Erythroblast (primary cell): ENCODE data around the gene CD46.
"Not testable (repeated sequence)": the region's sequence is repeated elsewhere in the genome, so short reads cannot be mapped to it uniquely, and the experiment has no call there.

Experiments used
- DNase-seq, 2 experiments: peaks; one replicate each; lab custom pipeline; 2025; lab: John Stamatoyannopoulos, UW
- GATA1 ChIP-seq: IDR thresholded peaks from 2 replicates; pipeline ENCODE4 v1.6.1; 2011; ENCODE audit warnings: low read depth, mild to moderate bottlenecking, control low read depth, low read length, moderate library complexity
- POLR2A ChIP-seq: IDR thresholded peaks from 2 replicates; pipeline ENCODE4 v1.6.1; 2011; ENCODE audit warnings: mild to moderate bottlenecking, low read length

The CD46 gene

DNA sequence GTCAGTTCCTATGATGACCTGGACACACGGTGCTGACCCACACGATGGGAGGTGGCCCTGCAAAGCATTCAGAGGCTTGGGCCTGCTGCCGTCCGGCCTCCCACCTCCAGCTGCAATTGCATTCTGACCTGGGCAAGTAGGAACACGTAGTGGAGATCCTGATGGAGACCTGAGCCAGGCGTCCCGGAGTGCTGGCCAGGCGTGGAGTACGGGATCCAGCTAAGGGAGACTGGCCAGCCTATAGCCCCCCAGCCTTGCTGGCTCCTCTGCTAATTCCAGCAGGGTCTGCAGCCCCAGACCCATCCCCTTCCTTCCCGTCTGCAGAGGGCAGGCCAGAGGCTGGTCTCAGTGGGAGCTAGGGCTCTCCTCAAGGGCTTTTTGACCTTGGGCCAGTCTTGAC, 11.2 kb downstream of the CD46 start:
- no peak for TF ChIP-seq GATA1
- DNase-seq = no peak

DNA sequence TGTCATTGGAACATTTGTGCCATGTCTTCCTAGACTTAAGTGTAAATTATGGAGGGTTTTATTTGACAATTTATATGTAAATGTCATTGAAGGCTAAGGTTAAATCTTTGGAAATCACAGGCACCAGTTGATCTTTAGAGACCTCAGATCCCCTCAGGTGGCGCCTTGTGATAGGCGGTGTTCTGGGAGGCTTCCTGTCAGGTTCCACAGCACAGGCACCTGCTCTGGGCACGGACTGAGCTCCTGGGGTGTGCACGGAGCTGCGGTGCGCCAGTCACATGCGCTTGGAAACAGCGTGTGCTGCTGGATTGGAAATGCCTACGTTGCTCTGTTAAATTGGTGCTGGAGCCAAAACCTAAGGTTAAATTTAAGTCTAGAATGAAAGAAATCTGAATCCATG, 12.1 kb downstream of the CD46 start:
- no peak for TF ChIP-seq GATA1
- TF ChIP-seq POLR2A = no peak
- DNase-seq = no peak

DNA sequence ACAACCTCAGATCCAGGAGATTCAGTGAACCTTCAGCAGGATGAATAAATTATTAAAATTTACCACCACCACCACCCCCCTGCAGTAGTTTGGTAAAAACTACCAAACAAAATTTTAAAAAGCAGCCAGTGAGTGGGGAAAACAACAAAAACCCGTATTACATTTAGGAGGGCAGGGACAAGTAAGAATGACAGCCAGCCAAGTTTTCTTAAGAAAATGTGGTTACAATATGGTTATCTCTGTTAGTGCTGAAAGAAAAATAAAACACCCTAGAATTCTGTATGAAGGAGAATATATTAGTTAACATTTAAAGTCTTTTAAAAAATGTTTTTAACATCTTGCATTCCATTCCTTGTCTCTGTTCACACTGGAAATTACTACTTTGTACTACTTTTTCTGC, 14.7 kb downstream of the CD46 start:
- no peak for DNase-seq
- TF ChIP-seq GATA1 (no peak), POLR2A (no peak)

DNA sequence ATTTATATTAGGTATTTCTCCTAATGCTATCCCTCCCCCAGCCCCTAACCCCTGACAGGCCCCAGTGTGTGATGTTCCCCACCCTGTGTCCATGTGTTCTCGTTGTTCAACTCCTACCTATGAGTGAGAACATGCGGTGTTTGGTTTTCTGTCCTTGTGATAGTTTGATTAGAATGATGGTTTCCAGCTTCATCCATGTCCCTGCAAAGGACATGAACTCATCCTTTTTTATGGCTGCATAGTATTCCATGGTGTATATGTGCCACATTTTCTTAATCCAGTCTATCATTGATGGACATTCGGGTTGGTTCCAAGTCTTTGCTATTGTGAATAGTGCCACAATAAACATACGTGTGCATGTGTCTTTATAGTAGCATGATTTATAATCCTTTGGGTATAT, 18.7 kb downstream of the CD46 start:
- DNase-seq = not testable (repeated sequence)

DNA sequence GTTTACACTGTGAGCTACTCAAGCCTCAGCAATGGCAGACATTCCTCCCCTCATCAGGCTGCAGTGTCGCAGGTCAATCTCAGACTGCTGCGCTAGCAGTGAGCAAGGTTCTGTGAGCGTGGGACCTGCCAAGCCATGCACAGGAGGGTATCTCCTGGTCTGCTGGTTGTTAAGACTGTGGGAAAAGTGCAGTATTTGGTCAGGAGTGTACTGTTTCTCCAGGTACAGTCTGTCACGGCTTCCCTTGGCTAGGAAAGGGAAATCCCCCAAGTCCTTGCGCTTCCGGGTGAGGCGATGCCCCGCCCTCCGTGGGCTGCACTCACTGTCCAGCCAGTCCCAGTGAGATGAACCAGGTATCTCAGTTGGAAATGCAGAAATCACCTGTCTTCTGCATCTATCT, 24.2 kb downstream of the CD46 start:
- not testable (repeated sequence) for DNase-seq

DNA sequence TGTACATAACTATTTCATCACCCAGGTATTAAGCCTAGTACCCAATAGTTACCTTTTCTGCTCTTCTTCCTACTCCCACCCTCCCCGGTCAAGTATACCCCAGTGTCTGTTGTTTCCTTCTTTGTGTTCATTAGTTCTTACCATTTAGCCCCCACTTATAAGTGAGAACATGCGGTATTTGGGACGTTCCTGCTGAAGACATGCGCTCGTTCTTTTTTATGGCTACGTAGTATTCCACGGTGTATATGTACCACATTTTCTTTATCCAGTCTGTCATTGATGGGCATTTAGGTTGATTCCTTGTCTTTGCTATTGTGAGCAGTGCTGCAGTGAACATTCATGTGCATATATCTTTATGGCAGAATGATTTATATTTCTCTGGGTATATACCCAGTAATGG, 25.6 kb downstream of the CD46 start:
- not testable (repeated sequence) for DNase-seq

DNA sequence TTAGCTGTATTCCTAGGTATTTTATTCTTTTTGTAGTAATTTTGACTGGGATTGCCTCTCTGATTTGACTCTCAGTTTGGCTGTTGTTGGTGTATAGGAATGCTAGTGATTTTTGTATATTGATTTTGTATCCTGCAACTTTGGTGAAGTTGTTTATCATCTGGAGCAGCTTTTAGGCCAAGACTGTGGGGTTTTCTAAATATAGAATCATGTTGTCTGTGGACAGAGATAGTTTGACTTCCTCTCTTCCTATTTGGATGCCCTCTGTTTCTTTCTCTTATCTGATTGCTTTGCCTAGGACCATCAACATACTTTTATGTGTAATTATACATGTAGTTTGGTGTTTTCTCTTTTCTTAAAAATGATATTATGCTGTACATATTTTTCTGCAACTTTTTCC, 27.2 kb downstream of the CD46 start:
- no peak for TF ChIP-seq POLR2A
- TF ChIP-seq GATA1 = no peak
- no peak for DNase-seq

DNA sequence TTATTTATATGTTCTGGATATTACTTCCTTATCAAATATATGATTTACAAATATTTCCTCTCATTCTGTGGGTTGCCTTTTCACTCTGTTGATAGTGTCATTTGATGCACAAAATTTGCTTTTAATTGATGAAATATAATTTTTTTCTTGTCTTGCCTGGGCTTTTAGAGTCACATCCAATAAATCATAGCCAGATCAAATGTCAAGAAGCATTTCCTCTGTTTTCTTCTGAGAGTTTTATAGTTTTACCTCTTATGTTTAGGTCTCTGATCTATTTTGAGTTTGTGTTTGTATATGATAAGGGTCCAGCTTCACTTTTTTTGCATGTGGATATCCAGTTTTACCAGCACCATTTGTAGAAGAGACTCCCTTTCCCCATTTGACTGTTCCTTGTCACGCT, 29.5 kb downstream of the CD46 start:
- DNase-seq = no peak
- TF ChIP-seq POLR2A = no peak
- no peak for TF ChIP-seq GATA1

DNA sequence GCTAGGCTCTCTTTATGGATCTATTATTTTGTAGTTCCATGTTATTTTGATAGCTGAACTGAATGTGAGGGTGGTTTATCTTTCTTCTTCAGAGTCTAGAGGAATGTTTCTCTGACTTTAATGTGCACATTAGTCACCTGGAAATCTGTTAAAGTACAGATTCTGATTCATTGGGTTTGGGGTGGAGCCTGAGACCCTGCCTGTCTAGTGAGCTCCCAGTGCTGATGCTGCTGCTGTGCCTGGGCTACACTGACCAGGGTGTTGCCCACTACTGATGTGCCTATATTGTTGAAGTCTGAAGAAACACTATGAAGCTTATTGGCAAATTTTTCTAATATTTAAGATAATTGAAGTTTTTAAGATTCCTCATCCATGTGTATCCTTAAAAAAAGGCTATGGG, 35.9 kb downstream of the CD46 start:
- DNase-seq = no peak
- TF ChIP-seq POLR2A (no peak), GATA1 (no peak)

DNA sequence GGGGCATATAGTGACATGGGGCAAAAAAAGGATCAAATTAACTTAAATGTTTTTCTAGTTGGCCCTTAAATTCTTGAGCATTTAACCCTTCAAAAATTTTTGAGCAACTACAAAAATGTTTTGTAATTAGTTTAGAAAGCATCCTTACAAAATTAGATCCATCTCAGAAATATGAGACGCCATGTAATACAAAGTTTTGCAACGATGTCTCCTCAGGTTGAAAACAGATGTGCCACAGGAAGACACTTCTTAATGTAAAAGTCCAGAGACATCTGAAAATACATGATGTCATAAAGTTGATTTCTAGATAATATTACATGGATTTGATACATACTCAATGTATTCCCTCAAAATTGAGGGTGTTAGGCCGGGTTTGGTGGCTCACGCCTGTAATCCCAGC, 37.5 kb downstream of the CD46 start:
- TF ChIP-seq GATA1 (no peak), POLR2A (no peak)
- no peak for DNase-seq

DNA sequence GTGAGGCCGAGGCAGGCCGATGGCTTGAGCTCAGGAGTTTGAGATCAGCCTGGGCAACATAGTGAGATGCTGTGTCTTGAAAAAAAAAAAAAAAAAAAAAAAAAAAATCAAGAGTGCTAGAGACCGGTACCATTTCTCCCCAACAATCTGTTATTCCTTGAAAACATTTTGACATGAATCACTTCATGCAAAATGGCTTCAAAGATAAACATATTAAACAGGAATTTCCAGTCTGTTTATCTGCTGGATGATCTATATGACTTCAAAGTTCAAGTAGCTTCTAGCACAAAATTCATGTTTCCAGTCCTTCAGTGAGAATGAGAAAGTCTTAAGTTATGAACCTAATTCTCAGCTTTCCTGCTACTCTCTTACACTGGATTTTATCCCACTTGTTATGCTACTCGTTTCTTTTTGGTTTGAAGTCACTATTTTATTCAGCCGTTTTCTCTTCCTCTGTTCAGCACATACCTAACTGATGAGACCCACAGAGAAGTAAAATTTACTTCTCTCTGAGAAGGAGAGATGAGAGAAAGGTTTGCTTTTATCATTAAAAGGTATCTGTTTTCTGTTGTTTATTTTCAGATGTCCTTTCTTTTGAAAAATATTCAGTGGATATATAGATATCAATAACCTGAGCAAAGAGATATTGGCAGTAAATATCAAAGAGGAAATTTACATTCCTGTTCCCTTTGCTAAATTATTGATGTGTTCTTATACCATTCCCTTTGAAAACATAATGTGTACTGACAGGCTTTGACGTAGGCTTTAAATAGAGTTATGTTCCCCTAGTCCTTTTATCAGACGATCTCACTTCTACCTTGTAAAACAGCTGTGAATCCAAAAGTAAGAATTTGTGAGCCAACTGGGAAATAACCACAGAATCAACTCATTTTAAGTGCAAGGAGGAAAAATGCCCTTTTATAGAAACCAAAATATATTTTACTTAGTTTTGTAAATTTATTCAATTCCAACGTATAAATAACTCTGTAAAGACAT, 38.2 kb downstream of the CD46 start:
- no peak for DNase-seq
- TF ChIP-seq GATA1 (no peak), POLR2A (no peak)

DNA sequence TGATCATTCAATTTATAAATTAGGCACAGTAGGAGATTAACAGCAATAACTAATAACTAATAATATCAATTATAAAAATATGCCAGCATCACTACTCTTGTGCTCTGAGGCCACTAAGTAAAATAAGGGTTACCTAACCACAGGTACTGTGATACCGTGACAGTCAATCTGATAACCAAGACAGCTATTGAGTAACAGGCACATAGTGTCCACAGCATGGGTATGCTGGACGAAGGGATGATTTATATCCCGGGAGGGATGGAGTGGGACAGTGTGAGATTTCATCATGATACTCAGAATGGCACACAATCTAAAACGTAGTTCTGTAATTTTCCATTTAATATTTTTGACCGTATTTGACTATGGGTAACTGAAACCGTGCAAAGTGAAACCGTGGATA, 39.4 kb downstream of the CD46 start:
- DNase-seq = no peak
- no peak for TF ChIP-seq POLR2A
- TF ChIP-seq GATA1 = no peak

DNA sequence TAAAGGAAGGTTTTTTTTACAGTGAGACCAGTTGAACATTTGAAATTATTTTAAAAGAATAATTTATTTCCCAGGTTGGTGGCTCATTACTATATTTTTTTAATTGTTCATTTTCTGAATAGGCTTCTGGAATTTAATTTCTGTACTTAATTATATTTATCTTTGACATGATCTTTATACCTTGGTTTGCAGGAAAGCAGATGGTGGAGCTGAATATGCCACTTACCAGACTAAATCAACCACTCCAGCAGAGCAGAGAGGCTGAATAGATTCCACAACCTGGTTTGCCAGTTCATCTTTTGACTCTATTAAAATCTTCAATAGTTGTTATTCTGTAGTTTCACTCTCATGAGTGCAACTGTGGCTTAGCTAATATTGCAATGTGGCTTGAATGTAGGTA, 41.5 kb downstream of the CD46 start:
- TF ChIP-seq POLR2A (no peak), GATA1 (no peak)
- DNase-seq = no peak

DNA sequence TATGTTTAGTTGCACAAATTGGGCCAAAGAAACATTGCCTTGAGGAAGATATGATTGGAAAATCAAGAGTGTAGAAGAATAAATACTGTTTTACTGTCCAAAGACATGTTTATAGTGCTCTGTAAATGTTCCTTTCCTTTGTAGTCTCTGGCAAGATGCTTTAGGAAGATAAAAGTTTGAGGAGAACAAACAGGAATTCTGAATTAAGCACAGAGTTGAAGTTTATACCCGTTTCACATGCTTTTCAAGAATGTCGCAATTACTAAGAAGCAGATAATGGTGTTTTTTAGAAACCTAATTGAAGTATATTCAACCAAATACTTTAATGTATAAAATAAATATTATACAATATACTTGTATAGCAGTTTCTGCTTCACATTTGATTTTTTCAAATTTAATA, 43.0 kb downstream of the CD46 start:
- DNase-seq = no peak
- TF ChIP-seq POLR2A (no peak), GATA1 (no peak)

DNA sequence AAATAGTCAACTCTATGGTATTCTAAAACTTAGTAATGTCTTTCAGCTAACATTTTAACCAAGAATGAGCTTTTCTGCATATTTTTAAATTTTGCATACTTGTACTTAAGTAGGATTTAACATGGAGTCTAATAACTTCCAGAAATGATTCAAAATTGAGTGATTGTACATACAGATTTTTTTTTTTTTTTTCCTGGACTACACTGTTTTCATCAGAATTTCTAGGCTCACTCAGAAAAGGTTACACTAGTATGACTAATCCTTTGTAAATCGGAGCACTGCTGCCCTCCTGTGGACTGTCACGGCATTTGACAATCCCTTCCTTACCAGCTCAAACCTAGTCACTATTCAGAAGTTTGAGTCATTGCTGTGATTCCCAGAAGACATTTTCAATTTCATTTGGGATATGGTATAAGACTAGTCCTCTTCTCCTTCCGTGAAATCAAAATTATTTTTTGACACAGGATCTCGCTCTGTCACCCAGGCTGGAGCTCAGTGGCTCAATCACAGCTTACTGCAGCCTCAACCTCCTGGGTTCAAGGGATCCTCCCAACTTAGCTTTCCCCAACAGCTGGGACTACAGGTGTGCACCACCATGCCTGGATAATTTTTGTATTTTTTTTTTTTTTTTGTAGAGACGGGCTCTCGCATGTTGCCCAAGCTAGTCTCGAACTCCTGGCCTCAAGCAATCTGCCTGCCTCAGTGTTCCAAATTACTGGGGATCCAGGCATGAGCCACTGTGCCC, 45.5 kb downstream of the CD46 start:
- TF ChIP-seq GATA1 = no peak
- TF ChIP-seq POLR2A = peak; percentile 33
- DNase-seq = peak; percentile 75 to 91
